Stimulated activated CD8-positive, alpha-beta memory T cell treated with anti-CD3 and anti-CD28 coated beads, Interleukin-12 subunit alpha, Interleukin-12 subunit beta, amount 100 ng/mL, for 1 hour (primary cell): ENCODE data around the gene NOD2.

Source experiments
- DNase-seq: peaks from one replicate; pipeline ENCODE4 v3.0.0-alpha.2; 2020; ENCODE audit warnings: low read depth

NOD2 gene

DNA sequence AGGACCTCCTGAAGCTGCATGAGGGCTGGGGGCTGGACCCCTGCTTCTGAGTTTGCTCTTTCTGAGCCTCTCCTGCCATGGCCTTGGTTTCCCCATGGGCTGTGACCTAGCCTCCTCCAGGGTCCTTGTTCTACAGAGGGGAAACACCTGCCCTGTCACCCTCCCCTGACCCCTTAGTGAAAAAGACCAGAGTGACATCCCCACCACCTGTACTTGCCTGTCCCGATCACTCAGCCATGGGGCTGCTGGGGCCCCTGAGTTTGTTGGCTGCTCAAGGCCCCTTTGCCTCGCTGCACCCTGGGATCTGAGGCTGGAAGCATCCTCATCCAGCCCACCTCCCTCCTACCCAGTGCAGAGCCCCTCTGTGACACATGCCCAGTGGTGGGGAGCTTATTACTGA lies 800 bp downstream of the NOD2 start:
- DNase-seq = no peak

DNA sequence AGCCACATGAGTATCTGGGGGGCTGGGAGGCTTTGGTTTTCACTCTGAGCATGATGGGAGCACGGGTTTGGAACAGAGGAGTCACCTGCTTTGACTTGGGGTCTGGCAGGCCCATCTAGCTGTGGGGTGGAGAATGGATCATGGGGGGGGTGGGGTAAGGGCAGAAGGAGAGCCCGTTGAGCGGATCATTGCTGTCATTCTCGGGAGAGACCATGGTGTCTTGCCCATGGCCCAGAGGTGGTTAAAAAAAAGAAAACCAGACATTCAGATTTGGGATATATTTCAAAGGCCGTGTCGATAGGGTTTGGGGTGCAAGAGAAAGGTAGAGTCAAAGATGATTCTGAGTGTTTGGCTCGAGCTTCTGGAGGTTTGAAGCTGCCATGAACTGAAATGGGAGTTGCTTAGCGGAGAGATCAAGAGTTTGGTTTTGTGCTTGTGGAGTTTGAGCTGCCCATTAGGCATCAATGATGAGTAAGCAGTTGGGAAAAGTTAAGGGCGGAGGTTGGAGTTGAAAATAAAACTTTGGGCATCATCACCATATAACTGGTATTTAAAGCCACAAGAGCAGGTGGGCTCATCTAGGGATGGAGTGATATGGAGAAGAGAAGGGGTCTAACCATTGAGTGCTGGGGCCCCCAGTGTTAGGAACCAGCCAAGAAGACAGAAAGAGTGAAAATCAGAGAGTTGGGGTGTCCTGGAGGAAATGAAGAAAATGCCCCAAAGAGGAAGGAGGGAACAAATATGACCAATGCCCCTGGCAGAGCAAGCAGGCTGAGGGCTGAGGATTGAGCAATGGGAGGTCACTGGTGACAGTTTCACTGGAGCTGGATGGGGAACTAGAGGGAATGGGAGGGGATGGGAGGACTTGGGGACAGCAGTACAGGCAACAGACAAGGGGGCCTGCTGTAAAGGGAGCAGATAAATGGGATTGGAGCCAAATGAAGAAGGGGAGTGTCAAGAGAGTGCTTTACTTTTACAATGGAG lies 1.9 kb downstream of the NOD2 start:
- DNase-seq = no peak

DNA sequence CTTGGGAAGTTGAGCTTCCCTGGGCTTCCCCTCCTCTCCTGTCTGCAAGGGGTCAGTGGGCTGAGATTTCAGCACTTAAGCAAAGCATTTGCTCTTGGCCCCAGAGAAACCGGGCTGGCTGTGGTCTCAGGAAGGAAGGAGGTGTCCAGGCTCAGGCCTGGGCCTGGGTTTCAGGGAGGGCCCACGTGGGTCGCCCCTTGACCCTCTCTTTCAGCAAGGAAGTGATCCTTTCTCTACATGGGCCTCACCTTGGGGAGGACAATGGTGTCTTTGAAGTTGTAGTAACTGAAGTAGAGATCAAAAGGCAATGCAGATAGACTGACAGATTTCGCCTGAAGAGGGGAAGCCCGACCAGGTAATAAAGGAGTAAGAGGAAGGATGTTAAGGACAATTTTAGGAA lies 2.7 kb downstream of the NOD2 start:
- DNase-seq = no peak

DNA sequence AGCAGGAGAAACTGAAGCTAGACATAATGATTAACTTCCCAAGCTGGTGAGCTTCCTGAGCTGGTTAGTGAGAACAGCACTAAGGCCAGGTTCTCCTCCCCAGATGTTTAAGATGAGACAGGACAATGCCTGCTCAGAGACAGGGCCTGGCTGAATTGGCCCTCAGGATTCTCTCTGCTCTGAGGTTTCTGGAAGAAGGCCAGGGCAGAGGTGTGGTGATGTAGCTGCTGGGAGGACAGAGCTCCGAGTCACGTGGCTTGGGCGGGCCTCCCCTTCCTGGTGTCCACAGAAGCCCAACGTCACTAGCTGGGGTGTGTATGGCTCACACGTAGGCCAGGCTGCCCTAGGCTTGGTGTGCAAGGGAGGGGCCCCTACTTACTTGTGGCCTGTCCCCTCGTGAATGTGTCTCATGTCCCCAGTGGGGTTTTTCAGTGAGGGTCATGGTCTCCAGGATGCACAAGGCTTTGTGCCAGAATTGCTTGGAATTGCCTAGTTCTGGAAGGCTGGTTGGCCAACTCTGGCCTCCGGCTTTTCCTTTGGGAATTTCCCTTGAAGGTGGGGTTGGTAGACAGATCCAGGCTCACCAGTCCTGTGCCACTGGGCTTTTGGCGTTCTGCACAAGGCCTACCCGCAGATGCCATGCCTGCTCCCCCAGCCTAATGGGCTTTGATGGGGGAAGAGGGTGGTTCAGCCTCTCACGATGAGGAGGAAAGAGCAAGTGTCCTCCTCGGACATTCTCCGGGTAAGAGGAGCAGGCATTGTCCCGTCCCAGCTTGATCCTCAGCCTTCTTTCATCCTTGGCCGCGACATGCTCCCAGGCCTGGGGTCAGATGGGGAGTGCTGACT lies 3.4 kb downstream of the NOD2 start:
- peak; percentile 20 for DNase-seq

DNA sequence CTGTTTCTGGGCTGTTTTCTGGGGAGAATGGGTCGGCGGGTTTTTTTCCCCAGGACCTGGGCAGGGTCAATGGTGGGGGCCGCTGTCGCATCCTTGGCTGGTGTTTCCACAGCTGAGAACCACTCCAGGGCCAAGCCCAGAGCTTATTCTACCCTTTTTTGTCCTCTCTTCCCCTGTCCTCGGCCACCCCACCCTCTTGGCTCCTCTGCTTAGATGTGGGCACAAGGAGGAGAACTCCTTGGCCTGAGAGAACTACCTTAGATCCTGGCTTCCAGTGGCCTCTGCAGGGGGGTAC lies 4.0 kb downstream of the NOD2 start:
- DNase-seq = no peak

DNA sequence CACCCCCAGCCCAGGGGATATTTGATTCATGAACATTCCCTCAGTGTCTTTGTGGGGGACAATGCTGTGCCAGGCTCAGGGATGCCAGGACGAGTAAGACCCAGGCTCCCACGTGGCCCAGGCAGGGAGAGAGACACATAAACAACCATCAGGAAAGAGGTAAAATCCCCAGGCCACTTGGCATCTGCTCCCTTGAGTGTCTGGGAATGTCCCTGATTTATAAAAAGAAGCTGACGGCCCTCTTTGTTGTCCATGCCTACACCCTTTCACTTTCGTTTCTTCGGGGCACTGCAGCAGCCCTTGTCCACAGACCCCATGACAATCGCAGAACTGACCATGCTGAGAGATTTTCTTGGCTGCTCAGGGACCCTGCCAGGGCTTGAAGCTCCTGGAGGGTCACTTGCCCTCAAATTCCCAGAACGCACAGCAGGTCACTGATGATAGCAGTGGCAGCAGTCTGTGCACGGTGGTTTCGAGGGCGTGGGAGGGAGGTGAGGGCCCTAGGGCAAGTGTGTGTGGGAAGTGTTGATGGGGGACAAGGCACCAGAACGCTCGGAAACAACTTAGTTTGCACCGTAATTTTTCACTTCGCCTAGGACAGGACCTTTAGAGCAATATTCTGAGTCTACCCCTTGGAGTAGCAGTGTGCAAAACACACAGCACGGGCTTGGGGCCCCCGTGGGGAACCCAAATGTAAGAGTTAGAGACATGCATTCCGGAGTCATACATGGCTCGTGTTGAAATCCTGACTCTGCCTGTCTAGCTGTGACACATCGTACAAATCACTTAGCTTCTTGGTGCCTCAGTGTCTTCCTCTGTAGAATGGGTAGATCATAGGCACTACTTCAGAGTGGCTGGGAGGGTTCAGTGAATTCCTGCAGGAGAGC lies 4.7 kb downstream of the NOD2 start:
- DNase-seq = no peak

DNA sequence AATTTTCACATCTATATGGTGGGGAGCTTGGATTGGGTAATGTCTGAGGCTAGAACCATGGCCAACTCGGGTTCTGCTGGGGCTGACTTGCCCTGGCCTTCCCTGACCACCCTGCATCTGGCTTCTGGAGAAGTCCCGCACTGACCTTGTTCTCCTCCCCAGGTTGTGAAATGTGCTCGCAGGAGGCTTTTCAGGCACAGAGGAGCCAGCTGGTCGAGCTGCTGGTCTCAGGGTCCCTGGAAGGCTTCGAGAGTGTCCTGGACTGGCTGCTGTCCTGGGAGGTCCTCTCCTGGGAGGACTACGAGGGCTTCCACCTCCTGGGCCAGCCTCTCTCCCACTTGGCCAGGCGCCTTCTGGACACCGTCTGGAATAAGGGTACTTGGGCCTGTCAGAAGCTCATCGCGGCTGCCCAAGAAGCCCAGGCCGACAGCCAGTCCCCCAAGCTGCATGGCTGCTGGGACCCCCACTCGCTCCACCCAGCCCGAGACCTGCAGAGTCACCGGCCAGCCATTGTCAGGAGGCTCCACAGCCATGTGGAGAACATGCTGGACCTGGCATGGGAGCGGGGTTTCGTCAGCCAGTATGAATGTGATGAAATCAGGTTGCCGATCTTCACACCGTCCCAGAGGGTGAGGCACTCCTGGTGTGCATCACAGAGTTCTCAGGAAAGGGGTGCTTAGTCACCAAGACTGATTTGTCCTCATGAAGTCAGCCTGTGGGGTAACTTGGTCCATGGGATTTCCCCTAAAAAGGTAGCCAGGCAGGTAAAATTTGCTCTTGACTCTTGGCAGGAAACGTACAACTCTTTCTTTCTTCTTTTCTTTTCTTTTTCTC lies 6.1 kb downstream of the NOD2 start:
- DNase-seq = no peak

DNA sequence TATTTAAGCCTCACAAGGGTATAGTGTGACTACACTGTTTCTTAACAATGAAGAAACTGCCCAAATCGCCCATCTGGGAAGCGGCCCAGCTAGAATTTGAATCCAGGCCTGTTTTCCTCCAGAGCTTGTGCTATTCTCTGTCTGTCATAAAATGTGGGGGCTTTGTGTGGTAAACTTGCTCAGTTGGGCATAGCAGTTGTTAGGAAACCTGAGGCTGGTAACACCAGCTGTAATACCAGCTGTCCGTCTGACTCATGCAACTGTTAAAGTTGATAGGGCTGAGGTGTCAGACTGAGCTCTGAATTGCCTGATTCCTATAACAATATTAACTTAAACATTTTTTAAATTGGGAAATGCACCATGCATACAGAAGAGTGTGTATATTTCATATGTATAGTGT lies 9.3 kb downstream of the NOD2 start:
- DNase-seq = no peak

DNA sequence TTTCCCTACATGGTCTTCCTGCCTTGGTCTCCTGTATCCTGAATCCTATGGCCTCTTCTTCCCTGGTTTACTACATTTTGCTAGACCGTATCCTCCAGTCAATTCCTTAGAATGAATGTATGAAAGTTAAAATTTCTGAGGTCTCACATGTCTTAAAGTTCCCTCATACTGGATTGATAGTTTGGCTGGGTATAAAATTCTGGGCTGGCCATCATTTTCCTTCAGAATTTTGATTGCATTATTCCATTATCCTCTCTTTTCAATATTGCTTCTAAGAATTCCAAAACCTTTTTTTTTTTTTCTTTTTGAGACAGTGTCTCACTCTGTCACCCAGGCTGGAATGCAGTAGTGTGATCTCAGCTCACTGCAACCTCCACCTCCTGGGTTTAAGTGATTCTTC lies 10.8 kb downstream of the NOD2 start:
- no peak for DNase-seq

DNA sequence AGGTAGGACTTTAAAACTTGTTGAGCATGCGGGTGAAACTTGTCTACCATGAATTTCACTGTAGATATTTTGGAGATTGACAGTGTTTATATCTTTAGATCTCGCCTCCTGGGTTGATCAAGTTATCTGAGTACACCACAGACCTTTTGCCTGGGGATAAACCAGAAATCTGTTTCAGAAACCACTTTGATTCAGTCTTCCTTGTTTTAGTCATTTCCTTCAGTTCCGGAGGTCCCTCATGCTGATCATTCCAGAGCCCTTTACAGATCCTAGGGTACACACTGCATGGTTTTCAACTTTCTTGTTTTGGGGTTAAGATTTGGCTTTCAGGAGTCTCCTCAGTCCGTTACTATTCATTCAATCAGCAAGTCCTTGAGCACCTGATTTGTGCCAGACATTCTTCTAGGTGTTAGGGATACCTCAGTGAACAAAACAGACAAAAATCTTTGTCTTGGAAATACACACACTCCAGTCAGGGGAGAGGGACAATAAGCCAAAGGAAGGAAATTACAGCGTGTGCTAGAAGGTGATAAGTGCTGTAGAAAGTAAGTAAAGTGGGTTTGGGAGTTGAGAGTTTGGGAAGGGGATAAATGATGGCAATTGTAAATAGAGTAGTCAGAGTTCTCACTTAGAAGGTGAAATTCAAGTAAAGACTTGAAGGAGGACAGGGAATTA lies 12.2 kb downstream of the NOD2 start:
- no peak for DNase-seq

DNA sequence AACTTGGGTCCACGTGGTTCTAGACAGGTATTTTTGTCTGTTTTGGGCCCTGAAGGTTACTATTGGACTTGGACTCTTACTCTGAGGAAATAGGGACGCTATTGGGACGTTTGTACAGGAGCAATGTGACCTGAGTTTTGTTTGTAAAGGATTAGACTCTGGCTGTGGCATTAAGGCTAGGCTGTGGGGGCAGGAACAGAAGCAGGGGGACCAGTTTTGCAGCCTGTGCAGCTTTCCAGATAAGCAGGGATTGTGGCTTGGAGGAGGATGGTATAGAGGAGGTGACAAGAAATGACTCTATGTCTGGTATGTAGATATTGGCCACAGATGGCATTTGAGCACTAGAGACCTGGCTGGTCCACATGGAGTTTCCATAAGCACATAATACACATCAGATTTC lies 12.8 kb downstream of the NOD2 start:
- DNase-seq = no peak

DNA sequence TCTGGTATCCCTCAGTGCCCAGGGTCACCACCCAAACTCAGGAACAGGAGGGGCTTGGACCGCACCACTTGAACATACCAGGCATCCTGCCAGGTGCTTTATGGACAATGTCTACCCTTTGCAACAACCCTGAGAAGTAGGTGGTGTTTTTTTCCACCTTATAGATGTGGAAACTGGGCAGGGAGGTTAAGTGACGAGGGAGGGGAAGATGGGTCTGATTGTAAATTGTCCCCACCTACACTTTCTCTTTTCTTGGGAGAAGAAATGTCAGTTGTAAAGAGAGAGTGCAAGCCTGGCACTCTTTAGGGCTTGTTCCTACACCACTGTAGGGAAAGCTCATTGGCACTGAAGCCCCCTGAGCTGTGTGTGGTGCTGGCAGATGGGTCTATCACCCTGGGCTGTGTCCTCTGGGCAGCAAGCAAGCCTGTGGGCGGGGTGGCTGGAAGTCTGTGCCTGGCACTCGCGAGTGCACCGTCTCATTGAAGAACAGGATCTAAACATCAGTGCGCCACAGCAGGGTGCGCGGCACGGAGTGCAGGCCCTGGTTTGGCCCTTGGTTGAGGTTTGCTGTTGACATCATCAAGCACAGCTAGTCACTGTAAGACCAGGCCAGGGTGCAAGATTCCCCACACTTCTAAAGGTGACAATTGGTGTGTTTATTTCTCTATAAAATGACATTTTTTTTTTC lies 15.1 kb downstream of the NOD2 start:
- DNase-seq = no peak

DNA sequence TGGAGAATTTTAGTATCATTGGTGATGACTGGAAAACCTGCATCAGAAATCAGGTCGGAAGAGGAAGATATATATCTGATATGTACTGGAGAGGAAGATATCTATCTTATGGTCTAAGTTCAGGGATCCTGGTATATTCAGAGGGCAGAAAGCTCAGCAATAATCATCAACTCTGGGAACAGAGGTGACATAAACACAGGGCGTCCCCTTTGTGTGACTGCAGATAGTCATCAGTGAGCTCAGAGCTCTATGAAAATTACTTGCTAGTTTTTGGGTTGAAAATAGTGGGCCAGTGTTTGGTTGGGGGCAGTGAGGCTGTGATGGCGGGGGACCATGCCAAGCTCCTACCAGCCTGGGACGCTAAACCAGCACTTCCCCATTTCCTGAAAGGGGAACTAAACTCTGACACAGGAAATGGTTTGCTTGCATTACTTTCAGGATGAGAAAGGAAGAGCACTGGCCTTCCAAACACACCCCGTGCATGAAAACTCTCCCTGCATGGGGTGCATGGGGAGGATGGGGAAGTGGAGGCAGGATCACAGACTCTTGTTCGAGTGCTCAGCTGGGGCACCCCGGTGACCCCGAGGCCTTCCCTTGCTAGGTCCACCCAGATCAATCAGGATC lies 15.8 kb downstream of the NOD2 start:
- no peak for DNase-seq

DNA sequence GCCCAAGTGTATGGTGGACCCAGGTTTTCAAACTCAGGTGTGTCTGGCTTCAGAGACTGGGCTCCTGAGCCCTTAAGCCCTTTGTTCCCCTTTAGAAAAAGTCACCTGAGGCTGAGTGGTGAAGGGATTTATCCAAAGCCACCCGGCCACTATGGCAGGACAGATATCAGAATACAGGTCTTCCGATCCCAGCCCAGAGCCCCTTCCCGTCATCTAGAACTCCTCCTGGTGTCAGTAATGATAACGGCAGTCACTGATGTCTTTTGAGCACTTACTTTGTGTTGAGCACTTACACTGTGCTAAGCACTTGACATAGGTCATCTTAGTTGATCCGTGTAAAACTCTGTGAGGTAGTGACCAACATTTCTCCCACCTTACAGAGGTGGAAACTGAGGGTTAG lies 16.6 kb downstream of the NOD2 start:
- DNase-seq = no peak

DNA sequence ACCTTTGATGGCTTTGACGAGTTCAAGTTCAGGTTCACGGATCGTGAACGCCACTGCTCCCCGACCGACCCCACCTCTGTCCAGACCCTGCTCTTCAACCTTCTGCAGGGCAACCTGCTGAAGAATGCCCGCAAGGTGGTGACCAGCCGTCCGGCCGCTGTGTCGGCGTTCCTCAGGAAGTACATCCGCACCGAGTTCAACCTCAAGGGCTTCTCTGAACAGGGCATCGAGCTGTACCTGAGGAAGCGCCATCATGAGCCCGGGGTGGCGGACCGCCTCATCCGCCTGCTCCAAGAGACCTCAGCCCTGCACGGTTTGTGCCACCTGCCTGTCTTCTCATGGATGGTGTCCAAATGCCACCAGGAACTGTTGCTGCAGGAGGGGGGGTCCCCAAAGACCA lies 17.6 kb downstream of the NOD2 start:
- DNase-seq = no peak

DNA sequence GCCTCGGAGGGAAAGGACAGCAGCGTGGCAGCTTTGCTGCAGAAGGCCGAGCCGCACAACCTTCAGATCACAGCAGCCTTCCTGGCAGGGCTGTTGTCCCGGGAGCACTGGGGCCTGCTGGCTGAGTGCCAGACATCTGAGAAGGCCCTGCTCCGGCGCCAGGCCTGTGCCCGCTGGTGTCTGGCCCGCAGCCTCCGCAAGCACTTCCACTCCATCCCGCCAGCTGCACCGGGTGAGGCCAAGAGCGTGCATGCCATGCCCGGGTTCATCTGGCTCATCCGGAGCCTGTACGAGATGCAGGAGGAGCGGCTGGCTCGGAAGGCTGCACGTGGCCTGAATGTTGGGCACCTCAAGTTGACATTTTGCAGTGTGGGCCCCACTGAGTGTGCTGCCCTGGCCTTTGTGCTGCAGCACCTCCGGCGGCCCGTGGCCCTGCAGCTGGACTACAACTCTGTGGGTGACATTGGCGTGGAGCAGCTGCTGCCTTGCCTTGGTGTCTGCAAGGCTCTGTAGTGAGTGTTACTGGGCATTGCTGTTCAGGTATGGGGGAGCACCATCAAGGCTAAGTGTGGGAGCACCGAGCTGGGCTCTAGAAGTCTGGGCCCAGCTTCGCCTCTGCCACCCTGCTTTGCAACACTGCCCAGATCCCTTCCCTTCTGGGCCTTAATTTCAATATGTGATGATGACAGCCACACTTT lies 18.6 kb downstream of the NOD2 start:
- DNase-seq = no peak

DNA sequence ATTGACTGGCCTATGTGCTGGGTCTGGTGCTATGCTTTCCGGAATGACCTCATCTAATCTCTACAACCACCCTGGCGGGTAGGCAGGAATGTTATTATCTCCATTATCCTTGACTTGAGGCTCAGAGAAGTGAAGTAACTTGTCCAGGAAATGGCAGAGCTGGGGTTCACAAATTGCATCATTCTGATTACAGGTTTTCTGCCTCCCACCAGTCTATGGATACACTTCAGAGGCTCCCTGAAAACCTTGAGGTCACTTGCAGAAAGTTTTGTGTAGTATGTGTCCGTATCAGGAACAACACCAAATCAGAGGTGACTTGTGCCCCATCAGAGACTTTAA lies 19.1 kb downstream of the NOD2 start:
- DNase-seq = no peak

DNA sequence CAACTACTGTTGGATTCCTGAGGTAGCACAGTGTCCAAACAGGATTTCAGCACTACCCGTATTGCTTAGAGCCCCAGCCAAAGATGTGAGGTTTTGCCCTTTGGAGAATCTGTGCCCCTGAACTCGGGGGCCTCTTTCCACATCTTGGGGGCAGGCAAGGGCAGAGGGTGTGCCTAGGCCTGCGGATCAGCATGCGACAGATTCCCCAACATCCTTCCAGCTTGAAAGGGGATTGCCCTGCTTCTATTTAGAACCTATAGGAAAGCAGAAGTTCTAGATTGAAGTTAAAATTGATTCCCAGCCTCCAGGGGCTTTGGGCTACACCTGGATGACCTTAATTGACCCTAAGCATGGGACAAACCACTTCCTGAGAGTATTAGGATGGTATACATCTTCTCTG lies 19.6 kb downstream of the NOD2 start:
- DNase-seq = no peak

DNA sequence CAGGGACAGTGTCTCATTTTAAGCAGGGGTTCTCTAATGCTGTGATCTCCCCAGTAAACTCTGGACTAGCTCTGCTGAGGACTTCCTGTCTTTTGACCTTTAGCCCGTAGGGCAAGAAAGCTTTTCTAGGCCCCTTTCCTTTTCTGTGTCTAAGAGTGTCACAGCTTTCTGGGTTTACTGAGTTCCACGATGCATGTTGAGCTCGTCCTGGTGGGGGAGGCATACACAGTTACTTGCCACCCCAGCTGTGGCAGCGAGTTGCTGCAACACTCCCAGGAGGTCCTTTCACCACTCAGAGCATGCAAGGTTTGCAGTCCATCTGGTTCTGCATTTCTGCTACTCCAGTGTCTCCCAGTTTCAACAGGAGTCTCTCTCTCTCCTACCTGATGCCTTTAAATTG lies 23.7 kb downstream of the NOD2 start:
- no peak for DNase-seq
